B cell (primary cell): ENCODE data around the gene PLK2. TPM values are rescaled to one million over a fixed set of nuclear protein-coding genes. Genes with fewer than 3 reads are reported as not detected.

Experiments used
- ATAC-seq: fragments of 200-7000 bp; cut with Tn5 transposase; one replicate; pipeline ENCODE4 v1.10.0; 2021; ENCODE audit warnings: low read depth, mild to moderate bottlenecking, moderate number of reproducible peaks, moderate library complexity
- CTCF ChIA-PET: fragments of 350-600 bp; sonication (Branson Sonifier 250); formaldehyde crosslinking; loops from one replicate; lab custom pipeline; 2021; ENCODE audit warnings: antibody characterized with exemption, inconsistent platforms; lab: Charles Lee
- POLR2A ChIA-PET: fragments of 350-600 bp; sonication (Branson Sonifier 250); formaldehyde crosslinking; loops from one replicate; lab custom pipeline; 2021; ENCODE audit warnings: antibody characterized with exemption; lab: Charles Lee
- DNase-seq: peaks from one replicate; pipeline ENCODE4 v3.0.0; 2013
- H2AFZ ChIP-seq: 2 replicates; pipeline ENCODE4 v1.6.1; 2012; ENCODE audit warnings: mild to moderate bottlenecking, low read depth, low read length; ENCODE audit not compliant: insufficient read depth, poor library complexity, severe bottlenecking
- H3K27ac ChIP-seq, 2 donors: 1 replicate in 1 of 2; 2 replicates in 1 of 2; pipeline ENCODE4 v1.5.1; 2012 to 2013; ENCODE audit warnings: low read length in 2 of 2, mild to moderate bottlenecking in 2 of 2, moderate library complexity in 1 of 2
- H3K27me3 ChIP-seq, 4 experiments: fragments of 200-600 bp in 1 of 4; sonication (generic) in 1 of 4; replicated peaks in 1 of 4; 1 replicate in 2 of 4; 2 replicates in 2 of 4; pipeline versions ENCODE4 v1.6.1 to v1.7.0; 2013 to 2016; ENCODE audit warnings: low read length in 3 of 4, mild to moderate bottlenecking in 2 of 4, mixed read lengths in 1 of 4, moderate library complexity in 1 of 4; ENCODE audit not compliant: insufficient read depth in 4 of 4, control insufficient read depth in 3 of 4; ENCODE audit errors: control extremely low read depth in 1 of 4
- H3K36me3 ChIP-seq, 2 experiments: replicated peaks in 1 of 2; 1 replicate in 1 of 2; 2 replicates in 1 of 2; pipeline versions ENCODE4 v1.6.1 to v1.7.1; 2013; ENCODE audit warnings: low read length in 1 of 2; ENCODE audit not compliant: insufficient read depth in 2 of 2, control insufficient read depth in 1 of 2; ENCODE audit errors: control extremely low read depth in 1 of 2, extremely low read depth in 1 of 2
- H3K4me1 ChIP-seq, 2 donors: fragments of 200-600 bp in 1 of 2; sonication (generic) in 1 of 2; 1 replicate in 1 of 2; 2 replicates in 1 of 2; pipeline versions ENCODE4 v1.5.1 to v1.6.1; 2013 to 2017; ENCODE audit warnings: low read length in 2 of 2; ENCODE audit not compliant: control insufficient read depth in 2 of 2, insufficient read depth in 2 of 2
- H3K4me2 ChIP-seq: replicated peaks from 2 replicates; pipeline ENCODE3; 2012; ENCODE audit warnings: mild to moderate bottlenecking, low read depth, low read length; ENCODE audit not compliant: poor library complexity, severe bottlenecking
- H3K4me3 ChIP-seq, 5 experiments: fragments of 200-600 bp in 1 of 5; sonication (generic) in 1 of 5; 1 replicate in 3 of 5; 2 replicates in 2 of 5; pipeline versions ENCODE4 v1.5.1 to v1.7.0; 2011 to 2016; ENCODE audit warnings: low read length in 4 of 5, mild to moderate bottlenecking in 4 of 5, low read depth in 2 of 5, control low read depth in 1 of 5, moderate library complexity in 1 of 5; ENCODE audit not compliant: insufficient read depth in 1 of 5; ENCODE audit errors: control extremely low read depth in 1 of 5, extremely low read depth in 1 of 5
- H3K79me2 ChIP-seq: fragments of 200-600 bp; sonication (generic); one replicate; pipeline ENCODE4 v1.6.0; 2016; ENCODE audit warnings: low read length; ENCODE audit not compliant: control insufficient read depth, insufficient read depth
- H3K9ac ChIP-seq: fragments of 200-600 bp; sonication (generic); 2 replicates; pipeline ENCODE4 v1.6.1; 2017; ENCODE audit warnings: mild to moderate bottlenecking, low read length, moderate library complexity
- H3K9me3 ChIP-seq, 3 donors: one replicate each; pipeline versions ENCODE4 v1.6.1 to v1.7.1; 2013; ENCODE audit warnings: low read length in 2 of 3; ENCODE audit not compliant: control insufficient read depth in 2 of 3, insufficient read depth in 1 of 3; ENCODE audit errors: control extremely low read depth in 1 of 3
- H4K20me1 ChIP-seq: 2 replicates; pipeline ENCODE4 v1.6.0; 2012; ENCODE audit warnings: mild to moderate bottlenecking, low read length; ENCODE audit not compliant: insufficient read depth, control insufficient read depth, poor library complexity, severe bottlenecking
- H3K27ac Mint-ChIP-seq: one replicate; pipeline ENCODE4 v1.8.0; 2021; ENCODE audit warnings: mixed read lengths
- H3K27me3 Mint-ChIP-seq: one replicate; pipeline ENCODE4 v1.8.0; 2021; ENCODE audit warnings: mixed read lengths
- H3K4me1 Mint-ChIP-seq: one replicate; pipeline ENCODE4 v1.8.0; 2021; ENCODE audit warnings: mixed read lengths
- H3K4me3 Mint-ChIP-seq: one replicate; pipeline ENCODE4 v1.8.0; 2021; ENCODE audit warnings: mixed read lengths
- H3K9me3 Mint-ChIP-seq: one replicate; pipeline ENCODE4 v1.8.0; 2022; ENCODE audit warnings: mixed read lengths; ENCODE audit not compliant: insufficient read depth
- EZH2 ChIP-seq: IDR thresholded peaks from 2 replicates; pipeline ENCODE4 v1.6.1; 2012; ENCODE audit warnings: borderline replicate concordance, low read depth, mild to moderate bottlenecking, moderate library complexity, low read length; ENCODE audit not compliant: insufficient read depth, poor library complexity, severe bottlenecking
- WGBS: methylation state at CpG from one replicate; pipeline ENCODE4 v1.1.5; 2013; ENCODE audit warnings: missing lambda C conversion rate; ENCODE audit not compliant: insufficient coverage; 5-methylcytosine and 5-hydroxymethylcytosine counted together
- intact Hi-C: fragments of 100-400 bp; cut with micrococcal nuclease; formaldehyde crosslinking; loops from one replicate; pipeline ENCODE4 v1.10.0; 2022
- polyA plus RNA-seq: library from polyadenylated mRNA; depleted of rRNA; stranded (reverse); fragments of >200 nt; gene quantifications from 2 replicates; pipeline ENCODE4 v1.2.3, GENCODE V29; 2012
- total RNA-seq, 2 donors: library from RNA; stranded (reverse); fragments of 120-200 nt in 1 of 2; gene quantifications; 1 replicate in 1 of 2; 2 replicates in 1 of 2; pipeline versions ENCODE4 v1.2.3 to v1.2.4, GENCODE V29; 2013 to 2022
- TF ChIP-seq, protein P1 (sequence below): fragments of 200-600 bp; IDR thresholded peaks from one replicate; pipeline ENCODE4 v1.8.0; 2022; ENCODE audit warnings: antibody characterized with exemption, mild to moderate bottlenecking

Gene PLK2
- total and polyA plus RNA-seq, 2 donors (not counting 1 experiment from before 2014, with no cell fraction given) = 32.2 to 47.2 TPM

DNA sequence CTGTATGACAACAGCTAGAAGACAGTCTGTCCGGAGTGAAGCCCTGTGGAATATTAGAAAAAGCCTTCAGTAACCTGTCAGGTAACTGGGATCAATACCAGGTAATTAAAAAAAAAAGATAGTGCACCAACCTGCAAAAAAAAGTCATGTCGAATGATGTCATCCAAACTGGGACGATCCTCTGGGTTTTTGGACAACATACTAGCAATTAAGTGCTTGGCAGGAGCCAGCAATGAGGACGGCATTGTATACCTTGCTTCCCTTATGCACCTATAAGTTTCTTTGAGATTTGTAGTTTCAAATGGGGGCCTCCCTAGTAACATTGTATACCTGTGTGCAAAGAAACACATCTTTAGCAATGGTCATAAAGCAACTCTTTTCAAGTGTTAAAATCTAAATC lies 2.8 kb downstream of the PLK2 start:
- Mint-ChIP-seq H3K27me3 (peaks cover 9% of the 10 kb centered on the region), H3K27ac (no peak overlapping the region), H3K4me3 (no peak overlapping the region), H3K4me1 (peaks cover 11% of the 10 kb centered on the region), H3K9me3 (no peaks in the 10 kb centered on the region)
- Histone ChIP-seq H3K9me3 (no peaks in the 10 kb centered on the region), H3K79me2 (no peaks in the 10 kb centered on the region), H3K4me3 (no peak overlapping the region), H3K9ac (no peak overlapping the region), H3K27ac (no peak overlapping the region), H3K4me1 (peaks cover 10 to 13% of the 10 kb centered on the region in 2 donors), H3K27me3 (peaks cover 0 to 7% (median 3%) of the 10 kb centered on the region in 4 experiments), H3K4me2 (no peak overlapping the region), H3K36me3 (peaks cover 0 to 2% of the 10 kb centered on the region in 2 experiments), H4K20me1 (no peaks in the 10 kb centered on the region), H2AFZ (no peak overlapping the region)
- DNase-seq = no peak
- ChIA-PET POLR2A (no interaction called here), CTCF (interaction anchor here (2.4 kb wide), 1 partner anchor 1158 kb away, joined by 9 read pairs; no protein-coding TSS in a partner anchor)
- ATAC-seq = no peak
- intact Hi-C loops = no loop called here
- WGBS = 100% methylated on average over 3 of the region's 4 CpGs
- TF ChIP-seq EZH2 = no peak
- TF ChIP-seq, protein P1, sequence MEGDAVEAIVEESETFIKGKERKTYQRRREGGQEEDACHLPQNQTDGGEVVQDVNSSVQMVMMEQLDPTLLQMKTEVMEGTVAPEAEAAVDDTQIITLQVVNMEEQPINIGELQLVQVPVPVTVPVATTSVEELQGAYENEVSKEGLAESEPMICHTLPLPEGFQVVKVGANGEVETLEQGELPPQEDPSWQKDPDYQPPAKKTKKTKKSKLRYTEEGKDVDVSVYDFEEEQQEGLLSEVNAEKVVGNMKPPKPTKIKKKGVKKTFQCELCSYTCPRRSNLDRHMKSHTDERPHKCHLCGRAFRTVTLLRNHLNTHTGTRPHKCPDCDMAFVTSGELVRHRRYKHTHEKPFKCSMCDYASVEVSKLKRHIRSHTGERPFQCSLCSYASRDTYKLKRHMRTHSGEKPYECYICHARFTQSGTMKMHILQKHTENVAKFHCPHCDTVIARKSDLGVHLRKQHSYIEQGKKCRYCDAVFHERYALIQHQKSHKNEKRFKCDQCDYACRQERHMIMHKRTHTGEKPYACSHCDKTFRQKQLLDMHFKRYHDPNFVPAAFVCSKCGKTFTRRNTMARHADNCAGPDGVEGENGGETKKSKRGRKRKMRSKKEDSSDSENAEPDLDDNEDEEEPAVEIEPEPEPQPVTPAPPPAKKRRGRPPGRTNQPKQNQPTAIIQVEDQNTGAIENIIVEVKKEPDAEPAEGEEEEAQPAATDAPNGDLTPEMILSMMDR = no peak

DNA sequence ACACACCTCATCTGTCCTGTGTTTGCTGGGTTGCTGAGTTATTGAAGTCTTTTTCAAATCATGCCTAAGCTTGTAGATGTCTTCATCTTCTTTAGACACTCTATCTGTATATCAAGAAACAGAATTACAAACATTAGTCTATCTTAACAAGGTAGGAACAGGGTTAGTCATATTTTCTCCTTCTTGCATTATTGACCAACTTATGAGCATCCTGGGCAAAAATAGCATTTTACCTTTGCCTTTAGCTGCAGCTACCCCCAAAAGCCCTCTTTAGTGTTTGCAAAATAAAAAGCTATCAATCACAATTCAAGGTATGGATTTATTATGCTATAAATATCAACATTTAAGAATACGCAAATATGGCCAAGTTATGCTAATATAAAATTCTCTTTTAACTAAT lies 3.4 kb downstream of the PLK2 start:
- Mint-ChIP-seq H3K4me3 (no peak overlapping the region), H3K4me1 (peaks cover 11% of the 10 kb centered on the region), H3K9me3 (no peaks in the 10 kb centered on the region), H3K27me3 (peaks cover 9% of the 10 kb centered on the region), H3K27ac (no peak overlapping the region)
- H3K9me3 ChIP-seq = no peaks in the 10 kb centered on the region
- no peak for TF ChIP-seq EZH2
- TF ChIP-seq, protein P1 = no peak
- H3K27ac ChIP-seq = no peak overlapping the region
- H3K36me3 ChIP-seq = peaks cover 0 to 2% of the 10 kb centered on the region in 2 experiments
- CTCF ChIA-PET = interaction anchor here (2.4 kb wide), 1 partner anchor 1158 kb away, joined by 9 read pairs; no protein-coding TSS in a partner anchor
- intact Hi-C loops = no loop called here
- H3K27me3 ChIP-seq = peaks cover 0 to 7% (median 3%) of the 10 kb centered on the region in 4 experiments
- no peak overlapping the region for H3K4me2 ChIP-seq
- no peaks in the 10 kb centered on the region for H4K20me1 ChIP-seq
- ATAC-seq (no peak), DNase-seq (no peak)
- H3K4me3 ChIP-seq = no peak overlapping the region
- peaks cover 10 to 13% of the 10 kb centered on the region in 2 donors for H3K4me1 ChIP-seq
- H3K79me2 ChIP-seq = no peaks in the 10 kb centered on the region
- POLR2A ChIA-PET = no interaction called here
- H2AFZ ChIP-seq = no peak overlapping the region
- H3K9ac ChIP-seq = no peak overlapping the region
- WGBS = no CpG with 5 or more reads among the region's 1 CpG
